GM18517 (cell line): ENCODE data around the gene MX1.

Experiments
- ATAC-seq: cut with Tn5 transposase; IDR thresholded peaks from one replicate; pipeline ENCODE4 v1.9.1; 2021; ENCODE audit warnings: mild to moderate bottlenecking, moderate library complexity; ENCODE audit not compliant: unreplicated experiment

MX1 gene

GRCh38 chr21:41425954-41426675, at the start of gene MX1:
TSS of gene MX1 (plus strand) at chr21:41426239. CDS start at chr21:41432071, 5,832 bp downstream.
- ATAC-seq, result peak; percentile 60

- no peak for ATAC-seq
Measured at GRCh38 chr21:41377715-41378114, 48.3 kb upstream of the MX1 start.

GRCh38 chr21:41378849-41379248, 47.2 kb upstream of the MX1 start:
- ATAC-seq, result no peak

- ATAC-seq, result no peak
Measured at GRCh38 chr21:41379901-41380300, 46.1 kb upstream of the MX1 start.

- no peak for ATAC-seq
Measured at GRCh38 chr21:41381731-41382130, 44.3 kb upstream of the MX1 start.

GRCh38 chr21:41387042-41387819, 38.8 kb upstream of the MX1 start:
- no peak for ATAC-seq

- ATAC-seq, result no peak
Measured at GRCh38 chr21:41387824-41388223, 38.2 kb upstream of the MX1 start.

GRCh38 chr21:41388259-41388658, 37.8 kb upstream of the MX1 start:
- ATAC-seq, result no peak

GRCh38 chr21:41390043-41390639, 35.9 kb upstream of the MX1 start:
- no peak for ATAC-seq

GRCh38 chr21:41393876-41394465, 32.1 kb upstream of the MX1 start:
- ATAC-seq, result no peak

- ATAC-seq, result no peak
Measured at GRCh38 chr21:41396558-41397075, 29.4 kb upstream of the MX1 start.

GRCh38 chr21:41397471-41397891, 28.6 kb upstream of the MX1 start:
- no peak for ATAC-seq

GRCh38 chr21:41398251-41398650, 27.8 kb upstream of the MX1 start:
- no peak for ATAC-seq

- ATAC-seq, result no peak
Measured at GRCh38 chr21:41398831-41399230, 27.2 kb upstream of the MX1 start.

- no peak for ATAC-seq
Measured at GRCh38 chr21:41399246-41399800, 26.7 kb upstream of the MX1 start.

- ATAC-seq, result no peak
Measured at GRCh38 chr21:41402231-41402630, 23.8 kb upstream of the MX1 start.

GRCh38 chr21:41402796-41403195, 23.2 kb upstream of the MX1 start:
- ATAC-seq, result no peak

GRCh38 chr21:41403331-41403730, 22.7 kb upstream of the MX1 start:
- ATAC-seq, result no peak

GRCh38 chr21:41403966-41404365, 22.1 kb upstream of the MX1 start:
- ATAC-seq, result no peak

- ATAC-seq, result no peak
Measured at GRCh38 chr21:41405321-41405720, 20.7 kb upstream of the MX1 start.

GRCh38 chr21:41406340-41406739, 19.7 kb upstream of the MX1 start:
- no peak for ATAC-seq
